AG04450 (cell line): ENCODE data around the gene ABI1. TPM values are rescaled to one million over a fixed set of nuclear protein-coding genes. Genes with fewer than 3 reads are reported as not detected.

ENCODE experiments used
- CTCF ChIA-PET: fragments of 300-600, 350-600 bp; formaldehyde crosslinking; extraction: SDS; loops from one replicate; lab custom pipeline; 2022; ENCODE audit warnings: antibody characterized with exemption, inconsistent platforms; lab: Charles Lee
- POLR2A ChIA-PET: fragments of 350-600 bp; formaldehyde crosslinking; extraction: SDS; loops from one replicate; lab custom pipeline; 2021; ENCODE audit warnings: antibody characterized with exemption, inconsistent platforms; lab: Yijun Ruan, JAX
- DNase-seq: peaks from one replicate; pipeline ENCODE4 v3.0.0-alpha.2; 2011; ENCODE audit warnings: low read depth, low spot score
- H3K27ac ChIP-seq: one replicate; pipeline ENCODE4 v1.5.1; 2012; ENCODE audit warnings: low read depth, low read length, control low read depth
- H3K27me3 ChIP-seq: one replicate; pipeline ENCODE4 v1.6.0; 2012; ENCODE audit warnings: low read length; ENCODE audit not compliant: control insufficient read depth, insufficient read depth
- H3K4me3 ChIP-seq: 2 replicates; pipeline ENCODE4 v1.5.1; 2011; ENCODE audit warnings: mild to moderate bottlenecking, low read depth, low read length, control low read depth
- H3K9me3 ChIP-seq: 2 replicates; pipeline ENCODE4 v1.5.1; 2012; ENCODE audit warnings: low read length; ENCODE audit not compliant: control insufficient read depth, insufficient read depth
- CTCF ChIP-seq: IDR thresholded peaks from 2 replicates; pipeline ENCODE4 v1.5.1; 2011; ENCODE audit warnings: low read depth, low read length, control low read depth, inconsistent platforms
- polyA plus RNA-seq: library from polyadenylated mRNA; depleted of rRNA; stranded (reverse); fragments of >200 nt; gene quantifications from 2 replicates; pipeline ENCODE4 v1.2.3, GENCODE V29; 2011

Gene ABI1
- polyA plus RNA-seq, 1 experiment: 64.2 TPM

- ChIA-PET CTCF (interaction anchor here (1.5 to 3.0 kb wide), 3 partner anchors 8 to 148 kb away, joined by 6 to 20 read pairs (median 13); no protein-coding TSS in a partner anchor), POLR2A (no interaction called here)
- no peak overlapping the region for H3K27ac ChIP-seq
- no peak overlapping the region for H3K4me3 ChIP-seq
- no peak for DNase-seq
- H3K9me3 ChIP-seq: no peaks in the 10 kb centered on the region
- no peak for TF ChIP-seq CTCF
- H3K27me3 ChIP-seq: no peaks in the 10 kb centered on the region
Observed at GRCh38 chr10:26733750-26734568, 126.8 kb downstream of the ABI1 start.

GRCh38 chr10:26730552-26730951, 130.2 kb downstream of the ABI1 start:
- H3K27me3 ChIP-seq: no peaks in the 10 kb centered on the region
- H3K4me3 ChIP-seq: no peak overlapping the region
- no peak for DNase-seq
- no peak overlapping the region for H3K27ac ChIP-seq
- no peaks in the 10 kb centered on the region for H3K9me3 ChIP-seq
- no peak for TF ChIP-seq CTCF
- POLR2A ChIA-PET: no interaction called here
- CTCF ChIA-PET: interaction anchor here (0.6 to 9.4 kb wide), 4 partner anchors 24 to 177 kb away, joined by 3 to 375 read pairs (median 5); partner anchors contain the start of gene ABI1

GRCh38 chr10:26729395-26729794, 131.4 kb downstream of the ABI1 start:
- no peak for DNase-seq
- H3K9me3 ChIP-seq: no peaks in the 10 kb centered on the region
- H3K27me3 ChIP-seq: no peaks in the 10 kb centered on the region
- TF ChIP-seq CTCF: no peak
- H3K27ac ChIP-seq: no peak overlapping the region
- CTCF ChIA-PET: interaction anchor here (0.5 to 9.4 kb wide), 4 partner anchors 128 to 152 kb away, joined by 3 to 375 read pairs (median 4); partner anchors contain the start of gene ABI1
- H3K4me3 ChIP-seq: no peak overlapping the region
- POLR2A ChIA-PET: no interaction called here

GRCh38 chr10:26728957-26729356, 131.8 kb downstream of the ABI1 start:
- no peak overlapping the region for H3K27ac ChIP-seq
- no peak for TF ChIP-seq CTCF
- ChIA-PET POLR2A (no interaction called here), CTCF (interaction anchor here (0.5 to 9.4 kb wide), 3 partner anchors 128 to 153 kb away, joined by 3 to 375 read pairs (median 3); no protein-coding TSS in a partner anchor)
- no peaks in the 10 kb centered on the region for H3K9me3 ChIP-seq
- H3K27me3 ChIP-seq: no peaks in the 10 kb centered on the region
- no peak overlapping the region for H3K4me3 ChIP-seq
- no peak for DNase-seq

- Histone ChIP-seq H3K27me3 (no peaks in the 10 kb centered on the region), H3K27ac (no peak overlapping the region), H3K4me3 (no peak overlapping the region), H3K9me3 (no peaks in the 10 kb centered on the region)
- ChIA-PET CTCF (interaction anchor here (0.7 to 9.4 kb wide), 24 partner anchors 8 to 721 kb away, joined by 3 to 375 read pairs (median 7); partner anchors contain the start of gene ABI1), POLR2A (no interaction called here)
- DNase-seq: no peak
- no peak for TF ChIP-seq CTCF
Observed at GRCh38 chr10:26727005-26727404, 133.8 kb downstream of the ABI1 start.
